ENCODE results near the gene GTF3C4.

DNA sequence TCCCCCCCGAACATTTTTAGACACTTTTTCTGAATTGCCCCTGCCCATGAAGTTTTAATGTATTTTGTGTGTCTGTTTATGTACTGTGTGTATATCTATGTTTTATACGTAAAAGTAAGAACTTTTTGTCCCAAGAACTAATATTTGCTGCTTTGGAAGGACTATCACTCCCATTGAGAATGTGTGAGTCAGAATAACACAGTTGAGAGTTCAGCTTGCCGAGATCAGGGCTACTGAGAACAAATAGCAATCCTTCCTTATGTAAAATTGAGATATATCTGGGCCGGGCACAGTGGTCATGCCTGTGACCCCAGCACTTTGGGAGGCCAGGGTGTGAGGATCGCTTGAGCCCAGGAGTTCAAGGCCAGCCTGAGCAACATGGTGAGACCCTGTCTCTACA is 11.3 kb downstream of the GTF3C4 start:
- TF ChIP-seq NFIC (IDR thresholded peaks at IDR 0.05) (no peak), CEBPB (IDR thresholded peaks at IDR 0.05) (no peak), RAD21 (IDR thresholded peaks at IDR 0.05; ENCODE audit: low read depth) (no peak), CREB1 (IDR thresholded peaks at IDR 0.05; ENCODE audit: low read depth) (no peak), EP300 (IDR thresholded peaks at IDR 0.05; ENCODE audit: borderline replicate concordance) (no peak), TEAD4 (IDR thresholded peaks at IDR 0.05) (no peak), TCF12 (IDR thresholded peaks at IDR 0.05; ENCODE audit: low read depth) (no peak), TAF1 (IDR thresholded peaks at IDR 0.05; ENCODE audit: low read depth) (no peak), YY1 (IDR thresholded peaks at IDR 0.05; ENCODE audit: low read depth) (no peak), ZBTB7A (IDR thresholded peaks at IDR 0.05; ENCODE audit: low read depth) (no peak)
- TF ChIP-seq, protein P1, sequence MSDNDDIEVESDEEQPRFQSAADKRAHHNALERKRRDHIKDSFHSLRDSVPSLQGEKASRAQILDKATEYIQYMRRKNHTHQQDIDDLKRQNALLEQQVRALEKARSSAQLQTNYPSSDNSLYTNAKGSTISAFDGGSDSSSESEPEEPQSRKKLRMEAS (IDR thresholded peaks at IDR 0.05) = no peak
- TF ChIP-seq, protein P2, sequence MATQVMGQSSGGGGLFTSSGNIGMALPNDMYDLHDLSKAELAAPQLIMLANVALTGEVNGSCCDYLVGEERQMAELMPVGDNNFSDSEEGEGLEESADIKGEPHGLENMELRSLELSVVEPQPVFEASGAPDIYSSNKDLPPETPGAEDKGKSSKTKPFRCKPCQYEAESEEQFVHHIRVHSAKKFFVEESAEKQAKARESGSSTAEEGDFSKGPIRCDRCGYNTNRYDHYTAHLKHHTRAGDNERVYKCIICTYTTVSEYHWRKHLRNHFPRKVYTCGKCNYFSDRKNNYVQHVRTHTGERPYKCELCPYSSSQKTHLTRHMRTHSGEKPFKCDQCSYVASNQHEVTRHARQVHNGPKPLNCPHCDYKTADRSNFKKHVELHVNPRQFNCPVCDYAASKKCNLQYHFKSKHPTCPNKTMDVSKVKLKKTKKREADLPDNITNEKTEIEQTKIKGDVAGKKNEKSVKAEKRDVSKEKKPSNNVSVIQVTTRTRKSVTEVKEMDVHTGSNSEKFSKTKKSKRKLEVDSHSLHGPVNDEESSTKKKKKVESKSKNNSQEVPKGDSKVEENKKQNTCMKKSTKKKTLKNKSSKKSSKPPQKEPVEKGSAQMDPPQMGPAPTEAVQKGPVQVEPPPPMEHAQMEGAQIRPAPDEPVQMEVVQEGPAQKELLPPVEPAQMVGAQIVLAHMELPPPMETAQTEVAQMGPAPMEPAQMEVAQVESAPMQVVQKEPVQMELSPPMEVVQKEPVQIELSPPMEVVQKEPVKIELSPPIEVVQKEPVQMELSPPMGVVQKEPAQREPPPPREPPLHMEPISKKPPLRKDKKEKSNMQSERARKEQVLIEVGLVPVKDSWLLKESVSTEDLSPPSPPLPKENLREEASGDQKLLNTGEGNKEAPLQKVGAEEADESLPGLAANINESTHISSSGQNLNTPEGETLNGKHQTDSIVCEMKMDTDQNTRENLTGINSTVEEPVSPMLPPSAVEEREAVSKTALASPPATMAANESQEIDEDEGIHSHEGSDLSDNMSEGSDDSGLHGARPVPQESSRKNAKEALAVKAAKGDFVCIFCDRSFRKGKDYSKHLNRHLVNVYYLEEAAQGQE (IDR thresholded peaks at IDR 0.05; ENCODE audit: low read depth) = no peak
- TF ChIP-seq, protein P3, sequence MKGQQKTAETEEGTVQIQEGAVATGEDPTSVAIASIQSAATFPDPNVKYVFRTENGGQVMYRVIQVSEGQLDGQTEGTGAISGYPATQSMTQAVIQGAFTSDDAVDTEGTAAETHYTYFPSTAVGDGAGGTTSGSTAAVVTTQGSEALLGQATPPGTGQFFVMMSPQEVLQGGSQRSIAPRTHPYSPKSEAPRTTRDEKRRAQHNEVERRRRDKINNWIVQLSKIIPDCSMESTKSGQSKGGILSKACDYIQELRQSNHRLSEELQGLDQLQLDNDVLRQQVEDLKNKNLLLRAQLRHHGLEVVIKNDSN (IDR thresholded peaks at IDR 0.05) = no peak

All from Ishikawa (cell line).